ENCODE data around the gene EPHB2.

The EPHB2 gene

DNA sequence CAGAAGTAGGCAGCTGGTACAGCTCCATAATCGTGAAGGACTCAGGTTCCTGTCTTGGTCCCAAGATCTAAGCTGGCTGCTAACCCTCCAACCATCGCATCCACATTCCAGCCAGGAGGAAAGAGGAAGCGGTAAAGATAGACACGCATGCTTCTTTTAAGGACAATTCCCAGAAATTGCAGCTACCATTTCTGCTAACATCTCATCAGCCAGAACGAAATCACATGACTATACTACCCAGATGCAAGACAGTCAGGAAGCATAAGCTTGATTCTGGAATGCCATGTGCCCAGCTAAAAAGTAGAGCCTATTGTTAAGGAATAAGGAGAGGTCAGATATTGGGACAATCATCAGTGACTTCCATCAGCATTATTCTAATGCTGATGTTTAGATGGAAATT, 110.4 kb downstream of the EPHB2 start:
- TF ChIP-seq, protein P1, sequence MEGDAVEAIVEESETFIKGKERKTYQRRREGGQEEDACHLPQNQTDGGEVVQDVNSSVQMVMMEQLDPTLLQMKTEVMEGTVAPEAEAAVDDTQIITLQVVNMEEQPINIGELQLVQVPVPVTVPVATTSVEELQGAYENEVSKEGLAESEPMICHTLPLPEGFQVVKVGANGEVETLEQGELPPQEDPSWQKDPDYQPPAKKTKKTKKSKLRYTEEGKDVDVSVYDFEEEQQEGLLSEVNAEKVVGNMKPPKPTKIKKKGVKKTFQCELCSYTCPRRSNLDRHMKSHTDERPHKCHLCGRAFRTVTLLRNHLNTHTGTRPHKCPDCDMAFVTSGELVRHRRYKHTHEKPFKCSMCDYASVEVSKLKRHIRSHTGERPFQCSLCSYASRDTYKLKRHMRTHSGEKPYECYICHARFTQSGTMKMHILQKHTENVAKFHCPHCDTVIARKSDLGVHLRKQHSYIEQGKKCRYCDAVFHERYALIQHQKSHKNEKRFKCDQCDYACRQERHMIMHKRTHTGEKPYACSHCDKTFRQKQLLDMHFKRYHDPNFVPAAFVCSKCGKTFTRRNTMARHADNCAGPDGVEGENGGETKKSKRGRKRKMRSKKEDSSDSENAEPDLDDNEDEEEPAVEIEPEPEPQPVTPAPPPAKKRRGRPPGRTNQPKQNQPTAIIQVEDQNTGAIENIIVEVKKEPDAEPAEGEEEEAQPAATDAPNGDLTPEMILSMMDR (IDR thresholded peaks at IDR 0.05) = no peak
- TF ChIP-seq ZFX (IDR thresholded peaks at IDR 0.05; ENCODE audit: borderline replicate concordance) = no peak

DNA sequence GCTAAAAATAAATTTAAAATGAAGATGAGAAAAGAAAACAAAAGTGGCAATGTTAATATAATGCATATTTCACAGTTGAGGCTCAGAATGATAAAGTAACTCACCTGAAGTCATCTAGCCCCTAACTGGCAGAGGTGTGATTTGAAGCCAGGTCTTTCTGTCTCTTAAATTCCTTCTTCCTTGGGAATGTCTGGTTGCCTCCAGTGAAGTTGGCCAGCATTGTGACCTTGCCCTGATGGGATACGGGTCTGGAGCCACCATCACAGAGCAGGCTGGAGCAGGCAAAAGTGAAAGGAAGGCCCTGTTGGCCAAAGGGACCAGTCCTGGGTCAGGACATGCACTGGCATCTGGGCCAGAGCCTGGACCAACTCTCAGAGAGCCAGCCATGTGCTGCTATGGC, 111.7 kb downstream of the EPHB2 start:
- H3K27ac ChIP-seq = no peak overlapping the region
- TF ChIP-seq ZFX (IDR thresholded peaks at IDR 0.05; ENCODE audit: borderline replicate concordance) = no peak
- TF ChIP-seq, protein P1 (IDR thresholded peaks at IDR 0.05) = no peak

More for the DNA sequence above, 110.4 kb downstream of the EPHB2 start:
- H3K27ac ChIP-seq = no peak overlapping the region

DNA sequence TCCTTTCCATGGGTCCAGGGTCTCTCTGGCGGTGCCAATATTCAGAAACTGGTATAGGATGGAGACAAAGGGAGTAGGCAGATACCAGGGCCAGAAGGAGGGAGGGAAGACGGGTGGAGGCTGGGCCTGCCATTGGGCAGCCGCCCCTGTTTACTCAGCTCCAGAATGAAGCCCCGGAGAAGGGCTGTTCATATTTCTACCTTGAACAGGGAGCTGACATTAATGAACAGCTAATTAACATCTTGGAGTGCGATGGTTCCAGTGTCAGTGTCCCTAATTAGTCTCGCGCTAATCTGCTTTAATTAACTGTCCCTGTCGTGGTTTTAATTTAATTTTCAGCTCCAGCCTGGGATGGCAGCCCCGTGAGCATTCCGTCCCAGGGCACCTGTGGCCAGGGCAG, 113.8 kb downstream of the EPHB2 start:
- TF ChIP-seq, protein P1 (IDR thresholded peaks at IDR 0.05) = no peak
- no peak for TF ChIP-seq ZFX (IDR thresholded peaks at IDR 0.05; ENCODE audit: borderline replicate concordance)
- H3K27ac ChIP-seq = no peak overlapping the region

DNA sequence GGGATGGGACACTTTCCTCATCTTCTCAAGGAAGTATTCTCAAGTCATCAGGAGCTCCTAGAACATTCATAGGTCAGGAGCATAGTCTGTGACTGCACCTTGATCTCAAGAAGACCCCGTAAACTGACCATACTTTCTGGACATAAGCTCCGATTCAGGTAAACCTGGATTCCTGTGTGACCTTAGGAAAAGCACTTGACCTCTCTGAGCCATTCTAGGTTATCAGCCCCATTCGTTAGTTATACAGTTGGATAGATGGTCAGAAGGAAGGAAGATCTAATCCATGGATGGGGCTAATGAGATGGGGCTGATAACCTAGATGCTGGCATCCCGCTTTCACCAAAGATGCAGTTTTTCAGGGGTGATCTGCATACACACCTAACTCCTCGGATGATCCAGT, 114.3 kb downstream of the EPHB2 start:
- no peak overlapping the region for H3K27ac ChIP-seq
- TF ChIP-seq, protein P1 (IDR thresholded peaks at IDR 0.05) = no peak
- TF ChIP-seq ZFX (IDR thresholded peaks at IDR 0.05; ENCODE audit: borderline replicate concordance) = no peak

DNA sequence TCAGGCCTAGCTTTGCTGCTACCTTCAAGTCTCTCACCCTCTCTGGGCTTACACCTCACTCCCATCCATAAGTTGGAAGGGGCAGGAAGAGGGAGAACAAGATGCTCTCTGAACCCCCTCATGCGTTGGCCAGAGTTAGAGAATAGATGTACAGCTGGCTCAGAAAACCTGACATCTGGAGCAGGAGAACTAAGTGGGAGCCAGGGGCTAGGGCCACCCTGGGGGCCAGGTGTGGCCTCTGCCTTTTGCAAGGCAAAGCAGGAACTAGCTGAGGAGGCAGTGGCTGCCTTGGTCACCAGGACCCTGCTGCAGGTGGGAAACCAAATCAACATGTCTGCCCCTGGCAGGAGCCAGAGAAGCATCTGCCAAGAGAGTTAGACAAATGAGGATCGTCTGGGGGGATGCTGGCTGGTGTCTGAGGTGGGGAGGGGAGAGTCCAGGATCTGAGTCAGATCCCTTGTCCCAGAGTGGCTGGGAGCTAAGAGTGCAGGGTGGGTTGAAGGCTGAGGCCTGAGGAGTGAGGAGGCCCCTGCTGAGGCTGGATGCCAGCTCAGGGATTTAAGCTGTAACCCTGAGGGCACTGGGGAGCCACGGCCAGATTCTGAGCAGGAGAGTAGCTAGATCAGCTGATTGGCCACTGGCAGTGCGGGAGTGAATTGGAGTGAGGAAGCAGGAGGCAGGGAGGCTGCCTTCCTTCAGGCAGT, 115.0 kb downstream of the EPHB2 start:
- TF ChIP-seq, protein P1 (IDR thresholded peaks at IDR 0.05) = no peak
- TF ChIP-seq ZFX (IDR thresholded peaks at IDR 0.05; ENCODE audit: borderline replicate concordance) = no peak
- H3K27ac ChIP-seq = no peak overlapping the region

DNA sequence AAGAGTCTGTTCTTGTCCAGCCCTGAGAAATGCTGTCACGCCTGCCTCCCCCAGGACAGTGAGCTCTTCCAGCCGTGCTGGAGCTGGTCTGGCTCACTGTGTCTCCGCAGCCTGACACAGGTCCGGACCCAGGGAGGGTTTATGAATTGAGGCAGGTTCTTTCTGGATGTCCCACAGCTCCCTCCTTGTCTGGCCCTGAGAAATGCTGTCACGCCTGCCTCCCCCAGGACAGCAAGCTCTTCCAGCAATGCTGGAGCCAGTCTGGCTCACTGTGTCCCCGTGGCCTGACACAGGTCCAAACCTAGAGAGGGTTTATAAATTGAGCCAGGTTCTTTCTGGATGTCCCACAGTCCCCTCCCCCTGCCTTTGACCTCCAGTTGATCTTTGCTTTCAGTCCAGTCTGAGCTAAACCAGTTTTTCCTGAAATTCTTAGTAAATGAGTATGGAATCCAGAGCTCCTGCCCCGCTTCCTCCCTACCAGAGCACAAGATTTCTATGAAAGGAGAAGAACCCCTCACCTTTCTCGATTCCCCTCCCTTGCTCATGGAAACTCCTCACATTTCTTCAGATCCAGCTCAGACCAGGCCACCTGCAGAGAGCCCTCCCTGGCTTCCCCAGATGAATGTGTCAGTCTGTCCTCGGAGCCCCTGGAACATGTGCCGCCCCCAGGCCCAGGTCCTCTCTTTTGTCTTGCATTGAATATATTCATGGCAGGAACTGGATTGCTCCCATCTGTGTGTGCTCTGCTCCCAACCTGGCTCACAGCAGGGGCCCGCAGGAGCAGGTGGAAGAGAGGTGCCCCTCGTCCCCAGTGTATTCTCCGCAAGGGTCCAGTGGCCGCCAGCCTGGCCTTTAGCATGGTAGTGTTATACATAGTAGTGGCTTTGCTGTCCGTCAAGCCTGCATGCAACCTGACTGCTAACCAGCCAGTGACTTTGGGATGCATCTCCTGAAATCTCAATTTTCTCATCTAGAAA, 116.3 kb downstream of the EPHB2 start:
- no peak overlapping the region for H3K27ac ChIP-seq
- no peak for TF ChIP-seq ZFX (IDR thresholded peaks at IDR 0.05; ENCODE audit: borderline replicate concordance)
- TF ChIP-seq, protein P1 (IDR thresholded peaks at IDR 0.05) = no peak

All from 22Rv1 (cell line).